GM23338 (cell line): Measurements from ENCODE around the gene F13A1. TPM values are rescaled to one million over a fixed set of nuclear protein-coding genes. Genes with fewer than 3 reads are reported as not detected.

Experiments used
- ATAC-seq: fragments of 200-7000 bp; cut with Tn5 transposase; 3 replicates; pipeline ENCODE4 v1.9.1; 2020
- DNase-seq: peaks from one replicate; pipeline ENCODE4 v3.0.0-alpha.2; 2015; ENCODE audit warnings: low spot score
- H2AFZ ChIP-seq: fragments of 200-600 bp; sonication (generic); 2 replicates; pipeline ENCODE4 v1.8.0; 2016; ENCODE audit warnings: antibody characterized with exemption, mild to moderate bottlenecking, moderate library complexity
- H3F3A ChIP-seq: fragments of 200-600 bp; sonication (generic); replicated peaks from 2 replicates; pipeline ENCODE4 v1.8.0; 2017; ENCODE audit warnings: antibody characterized with exemption, mixed run types, low read depth
- H3K27ac ChIP-seq: fragments of 200-600 bp; sonication (generic); 2 replicates; pipeline ENCODE4 v1.6.1; 2016; ENCODE audit warnings: low read depth
- H3K27me3 ChIP-seq: fragments of 200-600 bp; sonication (generic); 2 replicates; pipeline ENCODE4 v1.8.0; 2016; ENCODE audit warnings: mild to moderate bottlenecking, mixed run types, moderate library complexity; ENCODE audit not compliant: insufficient read depth
- H3K36me3 ChIP-seq: fragments of 200-600 bp; sonication (generic); 2 replicates; pipeline ENCODE4 v1.8.0; 2016; ENCODE audit warnings: mild to moderate bottlenecking; ENCODE audit not compliant: insufficient read depth
- H3K4me1 ChIP-seq: fragments of 200-600 bp; sonication (generic); 2 replicates; pipeline ENCODE4 v1.8.0; 2016; ENCODE audit warnings: mild to moderate bottlenecking, moderate library complexity; ENCODE audit not compliant: insufficient read depth
- H3K4me2 ChIP-seq: fragments of 200-600 bp; sonication (generic); 2 replicates; pipeline ENCODE4 v1.7.1; 2017; ENCODE audit warnings: mixed run types
- H3K4me3 ChIP-seq: fragments of 200-600 bp; sonication (generic); 2 replicates; pipeline ENCODE4 v1.6.1; 2016; ENCODE audit warnings: mixed run types
- H3K79me2 ChIP-seq: fragments of 200-600 bp; sonication (generic); replicated peaks from 2 replicates; pipeline ENCODE4 v1.8.0; 2017; ENCODE audit warnings: mild to moderate bottlenecking; ENCODE audit not compliant: insufficient read depth
- H3K9me2 ChIP-seq: fragments of 200-600 bp; sonication (generic); 2 replicates; pipeline ENCODE4 v1.8.0; 2017; ENCODE audit not compliant: insufficient read depth
- H4K20me1 ChIP-seq: fragments of 200-600 bp; sonication (generic); replicated peaks from 2 replicates; pipeline ENCODE4 v1.8.0; 2017; ENCODE audit warnings: mild to moderate bottlenecking; ENCODE audit not compliant: insufficient read depth
- H3K27ac Mint-ChIP-seq: 2 replicates; pipeline ENCODE4 v1.8.0; 2020; ENCODE audit warnings: inconsistent platforms, mild to moderate bottlenecking, moderate library complexity, mixed read lengths
- H3K27me3 Mint-ChIP-seq: 3 replicates; pipeline ENCODE4 v1.8.0; 2022; ENCODE audit warnings: low read depth, mild to moderate bottlenecking, moderate library complexity, mixed read lengths, inconsistent platforms; ENCODE audit not compliant: insufficient read depth, poor library complexity
- H3K36me3 Mint-ChIP-seq: 3 replicates; pipeline ENCODE4 v1.8.0; 2021; ENCODE audit warnings: low read depth, mild to moderate bottlenecking, inconsistent platforms, moderate library complexity, mixed read lengths
- H3K4me1 Mint-ChIP-seq: 3 replicates; pipeline ENCODE4 v1.8.0; 2020; ENCODE audit warnings: mild to moderate bottlenecking, inconsistent platforms, mixed read lengths
- H3K4me3 Mint-ChIP-seq: 3 replicates; pipeline ENCODE4 v1.8.0; 2021; ENCODE audit warnings: moderate library complexity, mild to moderate bottlenecking, inconsistent platforms, mixed read lengths
- H3K9me3 Mint-ChIP-seq: 3 replicates; pipeline ENCODE4 v1.8.0; 2020; ENCODE audit warnings: moderate library complexity, mild to moderate bottlenecking, inconsistent platforms, mixed read lengths
- CREB1 ChIP-seq: fragments of 250-450 bp; sonication (Bioruptor Pico); IDR thresholded peaks from 2 replicates; pipeline ENCODE4 v1.5.0; 2020; ENCODE audit warnings: low read depth, mild to moderate bottlenecking, moderate library complexity
- CTCF ChIP-seq, 2 experiments: fragments of 200-600 bp in 1 of 2; sonication (generic) in 1 of 2; conservative IDR thresholded peaks; 2 replicates each; pipeline versions ENCODE4 v1.5.1 to v1.6.1; 2016 to 2017; ENCODE audit warnings: antibody characterized with exemption in 2 of 2, low read depth in 2 of 2, mild to moderate bottlenecking in 2 of 2, moderate library complexity in 1 of 2
- EZH2 ChIP-seq: fragments of 200-600 bp; sonication (generic); IDR thresholded peaks from one replicate; pipeline ENCODE4 v1.8.0; 2017; ENCODE audit warnings: antibody characterized with exemption, mild to moderate bottlenecking, low read depth; ENCODE audit not compliant: unreplicated experiment
- EZH2phosphoT487 ChIP-seq: fragments of 200-600 bp; sonication (generic); IDR thresholded peaks from one replicate; pipeline ENCODE4 v1.8.1; 2018; ENCODE audit warnings: antibody characterized with exemption; ENCODE audit not compliant: unreplicated experiment
- JUNB ChIP-seq: IDR thresholded peaks from one replicate; pipeline ENCODE4 v1.6.1; 2016; ENCODE audit warnings: antibody characterized with exemption; ENCODE audit not compliant: unreplicated experiment
- POLR2AphosphoS5 ChIP-seq: IDR thresholded peaks from 2 replicates; pipeline ENCODE4 v1.6.1; 2016; ENCODE audit warnings: antibody characterized with exemption, low read depth
- STAT1 ChIP-seq: IDR thresholded peaks from one replicate; pipeline ENCODE4 v1.6.1; 2016; ENCODE audit warnings: antibody characterized with exemption; ENCODE audit not compliant: unreplicated experiment
- ZNF114 ChIP-seq: fragments of 250-450 bp; sonication (Bioruptor Pico); IDR thresholded peaks from 2 replicates; pipeline ENCODE4 v1.5.0; 2020; ENCODE audit warnings: mild to moderate bottlenecking, moderate library complexity
- ZNF331 ChIP-seq: fragments of 250-450 bp; sonication (Bioruptor Pico); IDR thresholded peaks from 2 replicates; pipeline ENCODE4 v1.5.0; 2020; ENCODE audit warnings: low read depth, mild to moderate bottlenecking, moderate library complexity
- polyA plus RNA-seq: library from polyadenylated mRNA; unstranded; fragments of >200 nt; fragmentation: Nextera tagmentation; extraction: Ambion mirVana; gene quantifications from 2 replicates; pipeline ENCODE4 v1.2.1, GENCODE V29; 2016
- total RNA-seq: library from RNA; depleted of rRNA; stranded (reverse); fragments of >200 nt; shearing (Covaris generic); gene quantifications from 2 replicates; pipeline ENCODE4 v1.2.3, GENCODE V29; 2014
- TF ChIP-seq, protein P1 (sequence below): fragments of 250-450 bp; sonication (Bioruptor Pico); IDR thresholded peaks from 2 replicates; pipeline ENCODE4 v1.5.0; 2020; ENCODE audit warnings: mild to moderate bottlenecking, moderate library complexity

Gene F13A1
- total and polyA plus RNA-seq, 2 experiments from 2014 or later, result 0.31 to 0.32 TPM

DNA sequence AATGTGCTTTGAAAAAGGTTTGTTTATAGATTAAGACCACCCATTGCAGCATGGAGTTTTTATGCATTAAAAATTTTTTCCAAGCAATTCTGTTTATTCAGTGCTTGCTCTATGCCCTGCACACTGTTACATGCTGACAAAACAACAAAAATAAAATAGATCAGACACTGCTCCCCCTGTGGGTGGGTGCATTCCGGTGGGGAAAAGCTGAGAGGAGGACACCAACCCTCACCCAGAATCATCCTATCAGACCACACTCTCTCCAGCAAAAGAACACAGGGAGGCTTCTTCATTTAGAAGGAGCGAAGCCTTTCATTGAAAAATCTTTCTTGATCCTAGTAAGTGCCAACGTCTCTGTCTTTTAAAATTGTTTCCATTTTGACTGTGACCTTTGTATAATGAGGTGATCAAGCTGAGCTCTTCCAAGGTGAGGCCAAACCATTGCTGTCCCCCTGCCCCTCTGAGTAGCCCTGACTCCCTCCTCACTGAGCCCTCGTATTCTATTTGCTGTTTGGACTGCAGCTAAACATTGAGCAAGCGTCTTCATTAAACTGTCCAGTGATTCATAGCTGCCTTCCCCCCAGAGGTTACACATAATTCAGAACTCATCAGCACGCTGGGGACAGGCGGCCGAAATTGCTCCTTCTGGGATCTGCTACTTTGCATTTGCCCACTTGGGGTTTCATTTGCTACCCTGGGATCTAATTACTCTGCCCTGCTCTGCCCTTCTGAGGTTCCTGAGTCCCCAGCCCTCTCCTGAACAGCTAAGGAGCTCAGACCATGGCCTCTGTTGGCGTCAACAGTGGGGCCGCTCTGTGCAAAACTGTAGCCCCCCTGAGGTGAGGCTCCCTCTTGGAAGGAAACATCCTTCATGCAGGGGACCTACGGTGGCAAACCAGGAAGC lies 102.4 kb downstream of the F13A1 start (continued):
- TF ChIP-seq, protein P1, sequence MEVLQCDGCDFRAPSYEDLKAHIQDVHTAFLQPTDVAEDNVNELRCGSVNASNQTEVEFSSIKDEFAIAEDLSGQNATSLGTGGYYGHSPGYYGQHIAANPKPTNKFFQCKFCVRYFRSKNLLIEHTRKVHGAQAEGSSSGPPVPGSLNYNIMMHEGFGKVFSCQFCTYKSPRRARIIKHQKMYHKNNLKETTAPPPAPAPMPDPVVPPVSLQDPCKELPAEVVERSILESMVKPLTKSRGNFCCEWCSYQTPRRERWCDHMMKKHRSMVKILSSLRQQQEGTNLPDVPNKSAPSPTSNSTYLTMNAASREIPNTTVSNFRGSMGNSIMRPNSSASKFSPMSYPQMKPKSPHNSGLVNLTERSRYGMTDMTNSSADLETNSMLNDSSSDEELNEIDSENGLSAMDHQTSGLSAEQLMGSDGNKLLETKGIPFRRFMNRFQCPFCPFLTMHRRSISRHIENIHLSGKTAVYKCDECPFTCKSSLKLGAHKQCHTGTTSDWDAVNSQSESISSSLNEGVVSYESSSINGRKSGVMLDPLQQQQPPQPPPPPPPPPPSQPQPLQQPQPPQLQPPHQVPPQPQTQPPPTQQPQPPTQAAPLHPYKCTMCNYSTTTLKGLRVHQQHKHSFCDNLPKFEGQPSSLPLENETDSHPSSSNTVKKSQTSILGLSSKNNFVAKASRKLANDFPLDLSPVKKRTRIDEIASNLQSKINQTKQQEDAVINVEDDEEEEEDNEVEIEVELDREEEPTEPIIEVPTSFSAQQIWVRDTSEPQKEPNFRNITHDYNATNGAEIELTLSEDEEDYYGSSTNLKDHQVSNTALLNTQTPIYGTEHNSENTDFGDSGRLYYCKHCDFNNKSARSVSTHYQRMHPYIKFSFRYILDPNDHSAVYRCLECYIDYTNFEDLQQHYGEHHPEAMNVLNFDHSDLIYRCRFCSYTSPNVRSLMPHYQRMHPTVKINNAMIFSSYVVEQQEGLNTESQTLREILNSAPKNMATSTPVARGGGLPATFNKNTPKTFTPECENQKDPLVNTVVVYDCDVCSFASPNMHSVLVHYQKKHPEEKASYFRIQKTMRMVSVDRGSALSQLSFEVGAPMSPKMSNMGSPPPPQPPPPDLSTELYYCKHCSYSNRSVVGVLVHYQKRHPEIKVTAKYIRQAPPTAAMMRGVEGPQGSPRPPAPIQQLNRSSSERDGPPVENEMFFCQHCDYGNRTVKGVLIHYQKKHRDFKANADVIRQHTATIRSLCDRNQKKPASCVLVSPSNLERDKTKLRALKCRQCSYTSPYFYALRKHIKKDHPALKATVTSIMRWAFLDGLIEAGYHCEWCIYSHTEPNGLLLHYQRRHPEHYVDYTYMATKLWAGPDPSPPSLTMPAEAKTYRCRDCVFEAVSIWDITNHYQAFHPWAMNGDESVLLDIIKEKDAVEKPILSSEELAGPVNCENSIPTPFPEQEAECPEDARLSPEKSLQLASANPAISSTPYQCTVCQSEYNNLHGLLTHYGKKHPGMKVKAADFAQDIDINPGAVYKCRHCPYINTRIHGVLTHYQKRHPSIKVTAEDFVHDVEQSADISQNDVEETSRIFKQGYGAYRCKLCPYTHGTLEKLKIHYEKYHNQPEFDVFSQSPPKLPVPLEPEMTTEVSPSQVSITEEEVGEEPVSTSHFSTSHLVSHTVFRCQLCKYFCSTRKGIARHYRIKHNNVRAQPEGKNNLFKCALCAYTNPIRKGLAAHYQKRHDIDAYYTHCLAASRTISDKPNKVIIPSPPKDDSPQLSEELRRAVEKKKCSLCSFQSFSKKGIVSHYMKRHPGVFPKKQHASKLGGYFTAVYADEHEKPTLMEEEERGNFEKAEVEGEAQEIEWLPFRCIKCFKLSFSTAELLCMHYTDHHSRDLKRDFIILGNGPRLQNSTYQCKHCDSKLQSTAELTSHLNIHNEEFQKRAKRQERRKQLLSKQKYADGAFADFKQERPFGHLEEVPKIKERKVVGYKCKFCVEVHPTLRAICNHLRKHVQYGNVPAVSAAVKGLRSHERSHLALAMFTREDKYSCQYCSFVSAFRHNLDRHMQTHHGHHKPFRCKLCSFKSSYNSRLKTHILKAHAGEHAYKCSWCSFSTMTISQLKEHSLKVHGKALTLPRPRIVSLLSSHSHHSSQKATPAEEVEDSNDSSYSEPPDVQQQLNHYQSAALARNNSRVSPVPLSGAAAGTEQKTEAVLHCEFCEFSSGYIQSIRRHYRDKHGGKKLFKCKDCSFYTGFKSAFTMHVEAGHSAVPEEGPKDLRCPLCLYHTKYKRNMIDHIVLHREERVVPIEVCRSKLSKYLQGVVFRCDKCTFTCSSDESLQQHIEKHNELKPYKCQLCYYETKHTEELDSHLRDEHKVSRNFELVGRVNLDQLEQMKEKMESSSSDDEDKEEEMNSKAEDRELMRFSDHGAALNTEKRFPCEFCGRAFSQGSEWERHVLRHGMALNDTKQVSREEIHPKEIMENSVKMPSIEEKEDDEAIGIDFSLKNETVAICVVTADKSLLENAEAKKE (CRISPR knock-in tag), result no peak
- TF ChIP-seq EZH2 (no peak), POLR2AphosphoS5 (no peak), JUNB (no peak)

GRCh38 chr6:6210994-6211393 lies 109.5 kb downstream of the F13A1 start:
- no peaks in the 10 kb centered on the region for H3K4me1 Mint-ChIP-seq
- H3K36me3 Mint-ChIP-seq, result peaks cover 15% of the 10 kb centered on the region
- no peaks in the 10 kb centered on the region for H3K9me2 ChIP-seq
- H3F3A ChIP-seq, result no peaks in the 10 kb centered on the region
- H3K4me1 ChIP-seq, result no peaks in the 10 kb centered on the region
- no peak overlapping the region for H3K4me3 Mint-ChIP-seq
- no peak overlapping the region for H2AFZ ChIP-seq
- no peaks in the 10 kb centered on the region for H3K27me3 ChIP-seq
- DNase-seq (no peak), ATAC-seq (no peak)
- peaks cover 5% of the 10 kb centered on the region; the same call in 1 of the 2 replicates for H3K36me3 ChIP-seq
- H3K4me3 ChIP-seq, result no peak overlapping the region
- no peaks in the 10 kb centered on the region for H4K20me1 ChIP-seq
- H3K4me2 ChIP-seq, result no peak overlapping the region
- H3K27ac Mint-ChIP-seq, result no peak overlapping the region
- H3K9me3 Mint-ChIP-seq, result peaks cover 38% of the 10 kb centered on the region
- H3K79me2 ChIP-seq, result no peaks in the 10 kb centered on the region
- no peak overlapping the region for H3K27ac ChIP-seq
- H3K27me3 Mint-ChIP-seq, result no peaks in the 10 kb centered on the region
- TF ChIP-seq STAT1 (no peak), ZNF331 (CRISPR knock-in tag) (no peak), CTCF (conservative IDR thresholded peaks at IDR 0.05; ENCODE audit: low read depth in 2 of 2) (no peak), CREB1 (CRISPR knock-in tag) (no peak), EZH2phosphoT487 (no peak), ZNF114 (CRISPR knock-in tag) (no peak)
